Effector CD4-positive, alpha-beta T cell (primary cell): ENCODE measurements around the gene TMEM121.
"Not testable (repeated sequence)": the region's sequence is repeated elsewhere in the genome, so short reads cannot be mapped to it uniquely, and the experiment has no call there.

ENCODE experiments used
- DNase-seq: peaks from one replicate; pipeline ENCODE4 v3.0.0-alpha.2; 2020

The TMEM121 gene

GRCh38 chr14:105571181-105571951 lies 45.0 kb downstream of the TMEM121 start:
- DNase-seq = not testable (repeated sequence)

DNA sequence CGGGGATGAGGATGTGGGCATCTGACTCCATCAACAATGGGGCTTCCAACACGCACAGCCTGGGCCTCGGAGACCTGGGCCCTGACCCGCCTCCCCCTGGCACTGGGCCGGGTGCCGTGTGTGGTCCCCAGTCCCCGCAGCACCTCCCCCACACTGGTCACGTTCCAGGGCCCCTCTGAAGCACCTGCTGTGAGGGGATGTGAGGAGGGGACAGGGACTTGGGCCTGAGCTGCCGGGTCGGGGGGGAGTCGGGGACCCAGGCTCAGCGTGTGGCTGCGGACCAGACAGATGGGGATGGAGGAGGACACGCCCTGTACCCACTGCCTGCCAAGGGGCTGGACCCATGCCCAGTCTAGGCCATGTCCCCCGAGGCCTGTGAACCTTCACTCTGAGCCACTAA lies 45.7 kb downstream of the TMEM121 start:
- DNase-seq = not testable (repeated sequence)

DNA sequence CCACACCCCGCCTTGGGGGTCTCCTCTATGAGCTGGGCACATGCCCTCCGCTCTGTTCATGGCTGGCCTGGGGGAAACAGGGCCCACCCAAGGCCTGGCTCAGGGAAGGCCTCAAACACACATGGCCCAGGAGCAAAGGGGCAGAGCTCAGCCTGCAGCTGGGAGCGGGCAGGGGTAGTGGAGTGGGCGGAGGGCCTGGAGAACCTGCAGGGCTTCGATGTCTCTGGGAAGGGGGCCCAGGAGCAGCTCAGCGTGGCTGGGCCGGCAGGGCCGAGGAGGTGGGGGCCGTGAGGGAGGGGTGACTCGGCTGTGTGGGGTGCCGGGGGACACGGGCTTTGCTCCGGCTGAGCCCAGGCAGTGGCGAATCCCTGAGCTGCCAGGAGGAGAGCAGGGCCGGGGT lies 47.5 kb downstream of the TMEM121 start:
- DNase-seq = not testable (repeated sequence)

GRCh38 chr14:105574411-105574810 lies 48.0 kb downstream of the TMEM121 start:
- DNase-seq = not testable (repeated sequence)

DNA sequence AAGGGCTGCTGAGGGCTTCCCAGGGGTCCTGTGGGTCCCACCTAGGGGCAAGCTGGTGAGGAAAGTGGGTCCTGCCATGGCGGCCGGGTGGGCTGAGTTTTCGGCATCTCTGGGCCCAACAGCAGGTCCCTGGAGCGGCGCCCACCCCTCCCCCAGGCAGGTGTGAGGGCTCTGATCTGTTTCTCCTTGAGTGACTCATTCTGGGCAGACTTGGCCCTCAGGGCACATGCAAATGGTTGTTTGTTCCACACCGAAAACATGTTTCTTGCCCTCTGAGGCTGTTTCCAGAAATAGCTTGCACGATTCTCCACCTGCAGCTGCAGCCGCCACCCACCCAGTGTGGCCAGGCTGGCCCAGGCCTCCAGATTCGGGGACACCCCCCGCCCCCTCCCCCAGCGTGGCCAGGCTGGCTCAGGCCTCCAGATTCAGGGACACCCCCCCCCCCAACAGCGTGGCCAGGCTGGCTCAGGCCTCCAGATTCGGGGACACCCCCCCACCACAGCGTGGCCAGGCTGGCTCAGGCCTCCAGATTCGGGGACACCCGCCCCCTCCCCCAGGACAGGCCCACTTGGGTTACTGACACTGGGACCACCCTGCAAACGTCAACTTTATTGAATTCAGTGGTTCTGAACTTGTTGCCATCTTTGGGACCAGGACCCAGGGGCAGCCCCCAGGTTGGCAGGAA lies 48.8 kb downstream of the TMEM121 start:
- not testable (repeated sequence) for DNase-seq

DNA sequence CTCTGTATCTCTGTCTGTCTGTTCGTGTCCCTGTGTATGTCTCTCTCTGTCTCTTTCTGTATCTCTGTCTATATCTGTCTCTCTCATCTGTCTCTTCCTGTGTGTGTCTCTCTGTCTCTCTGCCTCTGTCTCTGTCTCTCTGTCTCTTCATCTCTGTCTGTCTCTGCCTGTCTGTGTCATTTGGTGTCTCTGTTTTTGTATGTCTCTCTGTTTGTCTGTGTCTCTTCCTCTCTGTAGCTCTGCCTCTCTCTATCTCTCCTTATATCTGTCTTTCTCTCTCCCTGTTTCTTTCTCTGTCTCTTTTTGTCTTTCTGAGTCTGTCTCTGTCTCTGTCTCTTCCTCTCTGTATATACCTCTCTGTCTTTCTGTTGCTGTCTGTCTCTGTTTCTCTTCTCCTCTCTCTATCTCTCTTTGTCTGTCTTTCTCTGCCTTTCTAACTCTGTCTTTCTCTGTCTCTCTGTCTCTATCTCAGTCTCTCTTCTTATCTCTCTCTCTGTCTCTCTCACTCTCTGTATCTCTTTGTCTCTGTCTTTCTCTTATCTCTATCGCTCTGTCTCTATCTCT lies 50.2 kb downstream of the TMEM121 start:
- DNase-seq = no peak

DNA sequence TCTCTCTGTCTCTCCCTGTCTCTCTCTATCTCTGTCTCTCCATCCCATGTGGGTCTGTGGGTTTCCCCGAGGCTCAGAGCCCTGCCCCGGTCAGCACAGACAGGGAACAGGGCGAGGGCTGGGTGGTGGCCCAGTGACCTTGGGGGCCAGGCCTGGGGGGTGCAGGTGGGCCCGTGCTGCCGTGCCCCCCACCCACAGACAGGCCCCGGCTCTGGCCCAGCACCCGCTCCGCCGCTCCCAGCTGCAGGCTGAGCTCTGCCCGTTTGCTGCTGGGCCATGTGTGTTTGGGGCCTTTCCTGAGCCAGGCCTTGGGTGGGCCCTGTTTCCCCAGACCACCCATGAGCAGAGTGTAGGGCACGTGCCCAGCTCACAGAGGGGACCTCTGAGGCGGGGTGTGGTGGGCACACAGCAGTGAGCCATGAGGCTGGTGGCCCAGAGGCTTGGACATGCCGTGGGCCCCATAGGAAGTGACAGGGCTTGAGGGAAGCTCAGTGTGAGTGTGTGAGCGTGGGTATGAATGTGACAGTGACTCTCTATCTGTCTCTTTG lies 51.0 kb downstream of the TMEM121 start:
- DNase-seq = no peak

DNA sequence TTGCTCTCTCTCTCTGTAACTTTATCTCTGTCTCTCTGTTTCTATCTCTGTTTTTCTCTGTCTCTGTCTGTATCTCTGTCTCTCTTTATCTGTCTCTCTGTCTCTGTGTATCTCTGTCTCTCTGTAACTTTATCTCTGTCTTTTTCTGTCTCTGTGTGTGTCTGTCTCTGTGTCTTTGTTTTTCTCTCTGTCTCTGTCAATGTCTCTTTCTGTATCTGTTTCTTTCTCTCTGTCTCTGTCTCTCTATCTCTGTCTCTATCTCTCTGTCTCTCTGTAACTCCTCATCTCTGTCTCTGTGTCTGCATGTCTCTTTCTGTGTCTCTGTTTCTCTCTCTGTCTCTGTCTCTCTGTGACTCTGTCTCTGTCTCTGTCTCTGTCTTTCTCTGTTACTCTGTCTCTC lies 51.7 kb downstream of the TMEM121 start:
- DNase-seq = no peak

GRCh38 chr14:105579221-105579620 lies 52.8 kb downstream of the TMEM121 start:
- DNase-seq = not testable (repeated sequence)
